ENCODE measurements around the gene NOL12.
A peak's percentile ranks its signal among the peaks of the same experiment; 100 is the strongest.

NOL12 gene

DNA sequence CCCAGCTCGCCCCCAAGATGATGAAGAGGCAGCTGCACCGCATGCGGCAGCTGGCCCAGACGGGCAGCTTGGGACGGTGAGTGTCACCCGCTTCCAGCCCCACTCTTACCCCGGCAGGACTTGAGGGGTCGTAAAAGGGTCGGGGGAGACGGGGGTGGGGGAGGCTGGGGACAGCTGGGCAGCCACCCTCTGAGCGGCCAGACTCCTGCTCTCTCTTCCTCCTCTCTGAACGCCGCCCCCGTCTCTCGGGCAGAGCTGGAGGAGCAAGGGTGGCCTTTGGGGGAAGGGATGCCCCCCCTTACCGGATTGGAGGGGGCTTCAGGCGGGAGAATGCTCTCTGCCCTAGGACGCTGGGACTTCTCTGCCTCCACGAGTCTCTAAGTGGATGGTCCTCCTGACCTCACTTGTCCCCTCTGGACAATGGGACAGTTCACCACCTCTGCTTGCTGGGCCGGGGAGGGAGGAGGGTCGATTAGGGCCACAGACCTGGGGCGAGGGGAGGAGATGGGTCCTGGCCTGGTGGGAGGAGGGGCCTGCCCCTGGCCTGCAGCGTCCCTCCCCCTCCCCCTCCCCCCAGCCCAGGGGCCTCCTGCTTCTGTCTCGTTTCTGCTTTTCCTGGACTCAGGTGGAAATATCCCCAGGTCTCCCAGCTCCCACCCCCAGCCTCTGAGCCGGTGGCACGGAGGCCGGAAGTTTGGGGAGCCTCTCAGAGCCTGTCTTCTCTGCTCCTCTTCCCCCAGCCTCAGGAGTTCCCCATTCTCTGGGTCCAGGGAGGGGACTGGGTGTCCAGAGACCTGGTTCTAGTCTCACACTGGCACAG, 46.2 kb upstream of the NOL12 start:
- peak overlapping the region; percentile 85 for H3K4me3 ChIP-seq (ENCODE audit: low read depth in 1 of 2, low read length in 1 of 2)
- TF ChIP-seq, protein P1, sequence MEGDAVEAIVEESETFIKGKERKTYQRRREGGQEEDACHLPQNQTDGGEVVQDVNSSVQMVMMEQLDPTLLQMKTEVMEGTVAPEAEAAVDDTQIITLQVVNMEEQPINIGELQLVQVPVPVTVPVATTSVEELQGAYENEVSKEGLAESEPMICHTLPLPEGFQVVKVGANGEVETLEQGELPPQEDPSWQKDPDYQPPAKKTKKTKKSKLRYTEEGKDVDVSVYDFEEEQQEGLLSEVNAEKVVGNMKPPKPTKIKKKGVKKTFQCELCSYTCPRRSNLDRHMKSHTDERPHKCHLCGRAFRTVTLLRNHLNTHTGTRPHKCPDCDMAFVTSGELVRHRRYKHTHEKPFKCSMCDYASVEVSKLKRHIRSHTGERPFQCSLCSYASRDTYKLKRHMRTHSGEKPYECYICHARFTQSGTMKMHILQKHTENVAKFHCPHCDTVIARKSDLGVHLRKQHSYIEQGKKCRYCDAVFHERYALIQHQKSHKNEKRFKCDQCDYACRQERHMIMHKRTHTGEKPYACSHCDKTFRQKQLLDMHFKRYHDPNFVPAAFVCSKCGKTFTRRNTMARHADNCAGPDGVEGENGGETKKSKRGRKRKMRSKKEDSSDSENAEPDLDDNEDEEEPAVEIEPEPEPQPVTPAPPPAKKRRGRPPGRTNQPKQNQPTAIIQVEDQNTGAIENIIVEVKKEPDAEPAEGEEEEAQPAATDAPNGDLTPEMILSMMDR (IDR thresholded peaks at IDR 0.05), result no peak
- H3K27me3 ChIP-seq, result no peaks in the 10 kb centered on the region
- H3K36me3 ChIP-seq, result peaks cover 42% of the 10 kb centered on the region
- H3K27ac ChIP-seq, result peak overlapping the region; percentile 95
- no peaks in the 10 kb centered on the region for H3K9me3 ChIP-seq
- H3K4me1 ChIP-seq (ENCODE audit: control insufficient read depth in 1 of 2, insufficient read depth in 1 of 2, low read depth in 1 of 2, low read length in 1 of 2), result peaks cover 43 to 77% of the 10 kb centered on the region in 2 experiments

DNA sequence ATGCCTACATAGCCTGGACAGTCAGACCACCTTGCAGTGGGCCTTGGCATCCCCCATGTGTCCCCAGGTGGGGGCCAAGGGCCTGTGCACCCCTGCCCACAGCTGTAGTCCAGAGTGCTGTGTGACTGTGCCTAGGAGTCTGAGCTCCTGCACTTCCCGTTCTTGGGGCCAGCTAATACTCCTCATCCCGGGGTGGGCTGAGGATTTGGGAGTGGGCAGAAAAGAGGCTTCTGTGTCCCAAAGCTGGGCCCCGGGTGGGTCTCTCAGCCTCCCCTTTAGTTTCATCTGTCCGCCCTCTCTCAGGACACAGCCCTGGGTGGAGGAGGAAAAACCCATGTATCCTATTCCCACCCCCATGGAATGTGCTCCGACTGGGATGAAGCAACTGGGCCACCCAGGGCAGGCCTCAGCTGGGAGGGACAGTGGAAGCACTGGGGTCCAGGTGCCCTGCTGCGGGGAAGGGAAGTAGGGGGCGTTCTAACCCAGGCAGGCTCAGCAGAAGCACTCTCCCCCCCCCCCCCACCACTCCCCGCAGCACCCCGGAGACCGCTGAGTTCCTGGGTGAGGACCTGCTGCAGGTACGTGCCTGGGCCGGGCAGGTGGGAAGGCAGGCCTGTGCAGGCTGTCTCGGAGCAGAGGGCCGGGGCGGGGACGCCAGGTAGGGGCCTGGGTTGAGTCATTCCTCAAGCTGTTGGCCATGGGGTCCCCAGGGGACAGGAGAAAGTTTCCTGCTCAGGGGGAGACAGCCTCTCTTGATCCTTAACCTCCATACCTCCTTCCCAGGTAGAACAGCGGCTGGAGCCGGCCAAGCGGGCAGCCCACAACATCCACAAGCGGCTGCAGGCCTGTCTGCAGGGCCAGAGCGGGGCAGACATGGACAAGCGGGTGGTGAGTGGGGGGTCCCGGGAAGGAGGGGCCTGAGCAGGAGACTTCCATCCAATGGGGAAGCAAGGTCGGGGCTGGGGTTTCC, 45.3 kb upstream of the NOL12 start:
- Histone ChIP-seq H3K9me3 (no peaks in the 10 kb centered on the region), H3K27ac (peak overlapping the region; percentile 95), H3K27me3 (no peaks in the 10 kb centered on the region), H3K36me3 (peaks cover 51% of the 10 kb centered on the region), H3K4me1 (ENCODE audit: control insufficient read depth in 1 of 2, insufficient read depth in 1 of 2, low read depth in 1 of 2, low read length in 1 of 2) (peaks cover 41 to 68% of the 10 kb centered on the region in 2 experiments), H3K4me3 (ENCODE audit: low read depth in 1 of 2, low read length in 1 of 2) (peak overlapping the region; percentile 85)
- TF ChIP-seq, protein P1 (IDR thresholded peaks at IDR 0.05), result no peak

DNA sequence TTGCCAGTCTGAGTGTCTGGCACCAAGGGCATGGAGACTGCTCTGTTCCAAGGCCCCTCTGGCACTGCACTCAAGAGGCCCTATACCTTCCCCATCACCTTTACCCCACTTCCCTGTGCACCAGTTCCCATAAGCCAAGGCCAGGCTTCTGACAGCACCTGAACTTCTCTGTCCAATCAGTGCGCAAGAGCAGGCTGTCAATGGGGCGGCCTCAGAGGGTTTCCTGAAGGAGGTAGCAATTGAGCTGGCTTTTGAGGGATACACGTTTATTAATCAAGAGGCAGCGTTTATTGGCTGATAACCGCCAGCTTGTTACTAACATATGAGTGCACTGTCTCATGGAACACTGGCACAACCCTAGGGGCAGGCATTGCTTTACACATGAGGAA, 44.6 kb upstream of the NOL12 start:
- TF ChIP-seq, protein P1 (IDR thresholded peaks at IDR 0.05), result no peak
- Histone ChIP-seq H3K4me3 (ENCODE audit: low read depth in 1 of 2, low read length in 1 of 2) (no peak overlapping the region), H3K9me3 (no peaks in the 10 kb centered on the region), H3K27me3 (no peaks in the 10 kb centered on the region), H3K27ac (peak overlapping the region; percentile 95), H3K4me1 (ENCODE audit: control insufficient read depth in 1 of 2, insufficient read depth in 1 of 2, low read depth in 1 of 2, low read length in 1 of 2) (peaks cover 36 to 61% of the 10 kb centered on the region in 2 experiments), H3K36me3 (peaks cover 58% of the 10 kb centered on the region)

DNA sequence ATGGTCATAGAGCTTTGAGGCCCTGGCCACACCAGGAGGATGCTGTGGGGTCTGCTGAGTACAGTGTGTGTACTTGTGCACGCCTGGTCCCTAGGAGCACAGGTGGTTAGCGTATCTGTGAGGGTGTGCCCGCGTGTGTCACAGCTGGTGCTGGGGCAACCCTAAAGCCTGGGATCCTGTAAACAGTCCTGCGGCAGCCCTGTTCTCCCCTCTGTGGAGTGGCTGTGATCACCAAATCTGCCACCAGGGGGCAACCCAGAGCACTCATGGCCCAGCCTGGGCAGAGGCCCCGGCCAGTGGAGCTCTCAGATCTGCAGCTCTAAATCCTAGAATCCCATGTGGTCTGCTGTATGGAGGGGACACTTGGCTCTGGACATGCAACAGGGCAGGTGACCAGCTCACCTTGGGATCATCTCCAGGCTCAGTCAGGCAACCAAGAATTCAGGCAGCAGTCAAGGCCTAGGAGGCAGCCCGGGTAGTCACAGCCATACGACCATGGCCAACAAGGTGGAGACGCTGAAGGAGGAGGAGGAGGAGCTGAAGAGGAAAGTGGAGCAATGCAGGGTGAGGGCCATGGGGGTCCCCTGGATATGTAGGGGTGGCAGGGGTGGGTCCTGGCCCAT, 42.8 kb upstream of the NOL12 start:
- peak overlapping the region in 1 of 2 experiments; percentile 10 for H3K4me3 ChIP-seq (ENCODE audit: low read depth in 1 of 2, low read length in 1 of 2)
- peaks cover 76% of the 10 kb centered on the region for H3K36me3 ChIP-seq
- H3K9me3 ChIP-seq, result no peaks in the 10 kb centered on the region
- H3K27ac ChIP-seq, result peak overlapping the region; percentile 95
- H3K27me3 ChIP-seq, result no peaks in the 10 kb centered on the region
- TF ChIP-seq, protein P1 (IDR thresholded peaks at IDR 0.05), result peak; percentile 92
- H3K4me1 ChIP-seq (ENCODE audit: control insufficient read depth in 1 of 2, insufficient read depth in 1 of 2, low read depth in 1 of 2, low read length in 1 of 2), result peaks cover 32 to 45% of the 10 kb centered on the region in 2 experiments

DNA sequence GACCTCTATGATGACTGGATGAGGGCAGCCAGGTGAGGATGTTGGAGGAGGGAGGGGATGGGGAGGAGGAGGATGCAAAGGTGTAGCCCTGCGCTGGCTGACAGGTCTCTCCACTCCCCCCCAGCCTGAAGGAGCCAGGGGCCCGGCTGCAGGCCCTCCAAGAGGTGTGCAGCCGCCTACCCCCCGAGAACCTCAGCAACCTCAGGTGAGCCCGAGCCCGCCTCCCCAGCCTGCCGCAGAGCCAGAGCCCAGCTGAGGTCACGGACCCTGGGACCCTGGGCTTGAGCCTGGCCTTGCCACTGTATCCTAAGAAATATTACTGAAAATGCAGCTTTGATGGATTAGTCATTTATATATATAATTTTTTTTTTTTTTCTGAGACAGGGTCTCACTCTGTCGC, 38.8 kb upstream of the NOL12 start:
- TF ChIP-seq, protein P1 (IDR thresholded peaks at IDR 0.05), result no peak
- H3K27ac ChIP-seq, result no peak overlapping the region
- H3K36me3 ChIP-seq, result peaks cover 100% of the 10 kb centered on the region
- H3K9me3 ChIP-seq, result no peaks in the 10 kb centered on the region
- peaks cover 5 to 11% of the 10 kb centered on the region in 2 experiments for H3K4me1 ChIP-seq (ENCODE audit: control insufficient read depth in 1 of 2, insufficient read depth in 1 of 2, low read depth in 1 of 2, low read length in 1 of 2)
- no peaks in the 10 kb centered on the region for H3K27me3 ChIP-seq
- H3K4me3 ChIP-seq (ENCODE audit: low read depth in 1 of 2, low read length in 1 of 2), result no peak overlapping the region
